Measurements from ENCODE around the gene ABTB1.
A peak's percentile ranks its signal among the peaks of the same experiment; 100 is the strongest.

ABTB1 gene

DNA sequence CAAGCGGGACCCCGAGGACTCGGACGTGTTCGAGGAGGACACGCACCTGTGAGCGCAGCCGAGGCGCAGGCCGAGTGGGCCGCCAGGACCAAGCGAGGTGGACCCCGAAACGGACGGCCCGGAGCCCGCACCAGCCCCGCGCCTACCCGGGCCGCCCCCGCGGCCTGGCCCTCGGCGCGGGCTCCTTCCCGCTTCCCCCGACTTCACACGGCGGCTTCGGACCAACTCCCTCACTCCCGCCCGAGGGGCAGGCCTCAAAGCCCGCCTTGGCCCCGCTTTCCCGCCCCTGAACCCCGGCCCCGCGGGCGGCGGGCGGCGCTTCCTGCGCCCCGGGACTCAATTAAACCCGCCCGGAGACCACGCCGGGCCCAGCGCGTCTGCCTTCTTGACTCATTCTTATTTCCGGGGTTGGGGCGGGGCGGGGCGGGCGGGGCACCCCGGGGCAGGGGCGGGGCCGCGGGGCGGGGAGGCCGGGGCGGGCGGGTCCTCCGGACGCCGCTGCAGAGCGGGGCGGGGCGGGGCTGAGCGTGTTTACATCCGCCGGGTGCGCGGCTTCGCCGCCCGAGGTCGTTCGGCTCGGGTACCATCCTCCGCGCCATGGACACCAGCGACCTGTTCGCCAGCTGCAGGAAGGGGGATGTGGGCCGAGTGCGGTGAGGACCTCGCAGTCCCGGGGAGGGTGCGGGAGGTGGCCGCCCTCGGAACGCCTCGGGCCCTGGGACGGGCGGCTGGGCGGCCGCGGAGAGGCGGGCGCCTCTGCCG lies at the start of gene ABTB1:
Gene ABTB1 (plus strand): TSS at position 524 of the 762 bp plus-strand sequence. CDS start 74 bp downstream, at position 598.
- DNase-seq, result peak; percentile 88 to 89

GRCh38 chr3:127624063-127624462 lies 48.7 kb upstream of the ABTB1 start:
- no peak for DNase-seq

DNA sequence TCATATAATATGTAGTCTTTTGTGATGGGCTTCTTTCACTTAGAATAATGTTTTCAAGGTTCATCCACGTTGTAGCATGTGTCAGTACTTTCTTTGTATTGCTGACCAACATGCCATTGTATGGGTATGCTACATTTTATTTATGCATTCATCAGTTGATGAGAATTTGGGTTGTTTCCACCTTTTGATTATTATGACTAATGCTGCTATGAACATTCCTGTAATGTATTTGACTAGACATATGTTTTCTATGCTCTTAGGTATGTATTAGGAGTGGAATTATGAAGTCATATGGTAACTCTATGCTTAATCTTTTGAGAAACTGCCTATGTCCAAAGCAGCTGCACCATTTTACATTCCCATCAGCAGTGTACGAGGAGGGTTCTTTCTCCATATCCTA lies 46.9 kb upstream of the ABTB1 start:
- no peak for DNase-seq

- no peak for DNase-seq
Observed at GRCh38 chr3:127628426-127628787, 44.3 kb upstream of the ABTB1 start.

GRCh38 chr3:127628788-127629466 lies 43.8 kb upstream of the ABTB1 start, which contains the start of gene PODXL2:
TSS of gene PODXL2 (plus strand) at chr3:127629185. CDS start at chr3:127629220, 35 bp downstream.
- DNase-seq, result peak; percentile 22 to 35

- peak; percentile 43 to 51 for DNase-seq
Observed at GRCh38 chr3:127629467-127630403, 43.0 kb upstream of the ABTB1 start.

- DNase-seq, result no peak
Observed at GRCh38 chr3:127630811-127631714, 41.7 kb upstream of the ABTB1 start.

GRCh38 chr3:127632035-127632820 lies 40.5 kb upstream of the ABTB1 start:
- DNase-seq, result no peak

DNA sequence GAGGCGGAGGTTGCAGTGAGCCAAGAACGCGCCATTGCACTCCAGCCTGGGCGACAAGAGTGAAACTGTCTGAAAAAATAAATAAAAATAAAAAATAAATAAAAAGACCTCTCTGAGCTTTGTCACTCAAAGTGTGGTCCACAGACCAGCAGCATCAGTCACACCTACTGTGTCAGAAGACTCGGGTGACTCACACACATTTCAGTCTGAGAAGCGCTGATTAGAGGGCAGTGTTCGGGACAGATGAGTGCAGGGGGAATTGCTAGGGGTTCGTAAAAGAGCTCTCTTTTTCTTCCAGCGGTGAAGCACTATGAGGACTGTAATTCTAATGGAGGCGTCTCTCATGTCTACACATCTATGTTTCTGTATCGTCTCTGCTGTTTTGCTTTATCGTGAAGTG lies 38.1 kb upstream of the ABTB1 start:
- no peak for DNase-seq

GRCh38 chr3:127637546-127637945 lies 35.2 kb upstream of the ABTB1 start:
- peak in 1 of 2 donors; percentile 41 for DNase-seq

DNA sequence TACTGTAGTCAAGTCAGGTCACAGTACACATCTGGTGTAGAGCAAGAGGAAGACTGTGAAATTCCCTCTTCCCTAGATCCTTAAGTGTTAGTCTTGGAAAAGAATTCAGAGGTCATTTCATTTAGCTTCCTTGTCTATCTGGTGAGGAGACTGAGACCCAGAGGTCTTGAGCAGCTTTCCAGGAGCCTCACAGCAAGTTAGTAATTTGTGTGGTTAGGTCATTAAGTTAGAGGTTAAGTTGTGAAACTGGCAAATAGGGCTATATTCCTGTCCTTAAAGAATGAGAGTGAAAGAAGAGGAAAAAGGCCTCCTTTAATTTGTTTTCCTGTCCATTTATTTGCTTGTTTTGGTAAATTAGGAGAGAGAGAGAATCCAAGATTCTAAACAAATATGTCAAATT lies 34.8 kb upstream of the ABTB1 start:
- no peak for DNase-seq

DNA sequence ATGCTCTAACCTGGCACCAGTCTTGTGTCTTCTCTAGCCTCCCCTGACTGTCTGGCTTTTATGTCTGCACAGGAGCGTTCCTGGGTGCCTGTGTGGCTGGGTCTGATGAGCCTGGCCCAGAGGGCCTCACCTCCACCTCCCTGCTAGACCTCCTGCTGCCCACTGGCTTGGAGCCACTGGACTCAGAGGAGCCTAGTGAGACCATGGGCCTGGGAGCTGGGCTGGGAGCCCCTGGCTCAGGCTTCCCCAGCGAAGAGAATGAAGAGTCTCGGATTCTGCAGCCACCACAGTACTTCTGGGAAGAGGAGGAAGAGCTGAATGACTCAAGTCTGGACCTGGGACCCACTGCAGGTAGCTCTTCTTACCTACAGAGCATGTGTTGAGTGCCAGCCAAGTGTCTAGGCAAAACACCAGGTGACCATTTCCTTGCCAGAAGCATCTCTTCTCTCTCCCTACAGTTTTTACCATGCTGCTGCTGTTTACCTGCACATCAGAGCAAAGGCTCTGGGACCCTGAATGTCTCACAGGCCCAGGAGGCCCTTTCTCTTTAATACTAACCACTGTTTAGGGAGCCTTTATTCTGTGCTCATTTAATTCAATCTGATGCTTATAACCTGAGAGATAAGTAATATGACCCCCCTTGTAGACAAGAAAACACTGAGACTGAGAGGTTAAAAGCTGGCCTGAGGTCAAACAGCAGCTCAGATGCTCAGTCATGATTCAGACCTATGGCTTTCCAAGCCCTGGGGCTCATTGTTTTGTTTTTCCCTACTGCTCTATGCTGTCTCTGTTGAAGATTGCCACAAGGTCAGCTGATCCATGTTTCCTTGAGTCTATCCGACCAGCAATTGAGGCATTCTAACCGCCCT lies 33.3 kb upstream of the ABTB1 start:
- DNase-seq, result no peak

DNA sequence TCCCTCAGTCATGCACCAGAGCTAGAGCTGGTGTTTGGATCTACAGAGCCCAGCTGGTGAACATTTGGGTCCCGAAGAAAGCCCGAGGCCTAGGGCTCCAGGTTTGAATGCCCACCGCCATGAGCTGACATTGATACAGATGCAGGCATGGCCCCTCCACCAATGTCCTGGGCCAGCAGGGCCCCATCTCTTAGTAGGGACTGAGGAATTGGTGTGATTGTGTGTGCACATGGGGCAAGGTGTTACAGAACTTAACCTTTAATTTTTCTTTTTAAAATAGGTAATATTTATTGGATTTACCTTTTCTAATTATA lies 32.8 kb upstream of the ABTB1 start:
- DNase-seq, result no peak

- DNase-seq, result no peak
Observed at GRCh38 chr3:127644641-127645370, 27.9 kb upstream of the ABTB1 start.

GRCh38 chr3:127645371-127646015 lies 27.3 kb upstream of the ABTB1 start:
- DNase-seq, result no peak

GRCh38 chr3:127646501-127647046 lies 26.2 kb upstream of the ABTB1 start:
- DNase-seq, result no peak

DNA sequence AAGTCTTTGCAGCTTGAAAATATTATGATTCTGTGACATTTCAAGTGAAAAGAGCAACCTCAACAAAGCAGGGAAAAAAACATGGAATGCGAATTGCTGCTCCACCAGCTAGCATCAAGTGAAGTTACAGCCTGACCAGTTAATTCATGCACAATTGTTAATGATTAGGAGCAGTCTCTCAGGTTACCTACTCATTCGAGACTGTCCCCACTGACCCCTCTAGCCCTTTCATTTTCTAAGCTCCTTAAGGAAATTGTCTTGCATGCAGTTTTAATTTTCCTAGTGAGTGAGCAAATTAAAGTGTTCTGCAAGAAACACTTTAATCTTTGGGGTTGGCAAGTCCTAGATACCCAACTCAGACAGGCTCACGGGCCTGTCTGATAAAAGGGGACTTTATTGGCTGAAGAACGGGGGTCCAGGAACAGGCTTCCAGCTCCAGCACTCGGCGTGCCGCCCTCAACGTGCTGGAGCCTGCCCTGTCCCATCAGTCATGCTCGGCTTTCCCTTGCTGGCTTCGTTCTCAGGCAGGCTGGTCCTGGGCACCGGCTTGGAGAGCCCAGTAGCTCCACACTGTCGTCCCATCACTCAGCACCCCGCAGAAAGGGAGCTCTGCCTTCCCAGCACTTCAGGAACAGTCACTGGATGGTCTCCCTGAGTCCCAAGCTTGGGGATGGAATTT lies 25.4 kb upstream of the ABTB1 start:
- DNase-seq, result no peak

GRCh38 chr3:127647845-127648204 lies 24.9 kb upstream of the ABTB1 start:
- DNase-seq, result no peak
